Measurements from ENCODE around the gene SASH1.

- TF ChIP-seq CTCF (conservative IDR thresholded peaks at IDR 0.05 in 1 of 2, IDR thresholded peaks at IDR 0.05 in 1 of 2; ENCODE audit: low read depth in 1 of 2, low read length in 2 of 2) (no peak), EZH2 (IDR thresholded peaks at IDR 0.05; ENCODE audit: low read length, missing control alignments) (no peak)
Measured at GRCh38 chr6:148425443-148425842, 82.8 kb downstream of the SASH1 start.
